NCI-H748 treated with DMSO at 0.1 percent for 48 hours (cell line): ENCODE results near the gene CCDC150.
"Not testable (repeated sequence)": the region's sequence is repeated elsewhere in the genome, so short reads cannot be mapped to it uniquely, and the experiment has no call there.

Source experiments
- DNase-seq: peaks from one replicate; lab custom pipeline; 2025; lab: John Stamatoyannopoulos, UW

Gene CCDC150

GRCh38 chr2:196639180-196640030 lies at the start of gene CCDC150:
CCDC150 (plus strand) TSS chr2:196639715; CDS start chr2:196639767, 52 bp downstream.
- DNase-seq, result peak; percentile 95

- DNase-seq, result no peak
Observed at GRCh38 chr2:196590286-196590685, 49.2 kb upstream of the CCDC150 start.

- no peak for DNase-seq
Observed at GRCh38 chr2:196591004-196591403, 48.5 kb upstream of the CCDC150 start.

DNA sequence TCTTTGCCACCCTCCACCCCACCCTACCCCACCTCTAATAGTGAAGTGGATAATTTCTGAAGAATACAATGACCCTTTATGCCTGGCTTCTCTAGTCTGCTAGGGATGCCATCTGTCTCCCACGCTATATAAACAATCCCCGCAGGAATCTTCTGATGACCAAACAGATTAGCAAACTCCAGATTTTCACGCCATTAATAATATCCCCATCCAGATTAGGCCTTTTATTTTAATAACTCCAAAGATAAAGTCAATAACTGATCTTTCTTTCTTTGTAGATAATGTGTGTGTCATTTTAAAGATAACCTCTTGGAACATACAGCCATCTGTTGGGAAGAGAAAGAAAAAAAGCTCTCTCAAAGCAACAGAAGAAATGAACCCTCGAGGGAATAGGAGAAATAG lies 47.9 kb upstream of the CCDC150 start:
- DNase-seq, result peak; percentile 95

DNA sequence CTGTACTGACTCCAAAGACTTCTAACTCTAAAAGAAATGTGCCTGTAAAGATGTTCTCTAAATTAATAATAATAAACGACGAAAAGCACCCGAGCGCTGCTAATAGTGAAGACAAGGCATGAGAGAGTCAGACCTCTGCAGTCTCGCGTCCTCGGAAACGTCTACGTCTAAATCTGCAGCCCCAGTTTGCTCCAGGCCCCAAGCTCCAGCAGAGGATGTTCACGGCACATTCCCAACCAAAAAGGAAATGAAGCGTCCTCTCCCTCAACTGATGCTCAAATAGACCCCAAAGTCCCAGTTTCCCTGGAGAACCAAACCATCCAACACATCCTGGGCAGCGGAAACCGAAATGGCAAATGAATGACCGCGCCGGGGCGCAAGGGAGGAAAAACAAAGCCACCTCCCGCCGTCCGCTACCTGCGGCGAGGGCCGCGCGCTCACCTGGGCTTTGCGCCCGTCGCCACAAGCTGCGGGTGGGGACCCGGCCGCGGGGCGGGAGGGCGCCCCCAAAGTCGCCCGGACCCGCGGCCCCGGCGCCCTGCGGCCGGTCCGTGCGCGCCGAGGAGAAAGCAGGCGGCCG lies 47.1 kb upstream of the CCDC150 start:
- peak; percentile 84 for DNase-seq

DNA sequence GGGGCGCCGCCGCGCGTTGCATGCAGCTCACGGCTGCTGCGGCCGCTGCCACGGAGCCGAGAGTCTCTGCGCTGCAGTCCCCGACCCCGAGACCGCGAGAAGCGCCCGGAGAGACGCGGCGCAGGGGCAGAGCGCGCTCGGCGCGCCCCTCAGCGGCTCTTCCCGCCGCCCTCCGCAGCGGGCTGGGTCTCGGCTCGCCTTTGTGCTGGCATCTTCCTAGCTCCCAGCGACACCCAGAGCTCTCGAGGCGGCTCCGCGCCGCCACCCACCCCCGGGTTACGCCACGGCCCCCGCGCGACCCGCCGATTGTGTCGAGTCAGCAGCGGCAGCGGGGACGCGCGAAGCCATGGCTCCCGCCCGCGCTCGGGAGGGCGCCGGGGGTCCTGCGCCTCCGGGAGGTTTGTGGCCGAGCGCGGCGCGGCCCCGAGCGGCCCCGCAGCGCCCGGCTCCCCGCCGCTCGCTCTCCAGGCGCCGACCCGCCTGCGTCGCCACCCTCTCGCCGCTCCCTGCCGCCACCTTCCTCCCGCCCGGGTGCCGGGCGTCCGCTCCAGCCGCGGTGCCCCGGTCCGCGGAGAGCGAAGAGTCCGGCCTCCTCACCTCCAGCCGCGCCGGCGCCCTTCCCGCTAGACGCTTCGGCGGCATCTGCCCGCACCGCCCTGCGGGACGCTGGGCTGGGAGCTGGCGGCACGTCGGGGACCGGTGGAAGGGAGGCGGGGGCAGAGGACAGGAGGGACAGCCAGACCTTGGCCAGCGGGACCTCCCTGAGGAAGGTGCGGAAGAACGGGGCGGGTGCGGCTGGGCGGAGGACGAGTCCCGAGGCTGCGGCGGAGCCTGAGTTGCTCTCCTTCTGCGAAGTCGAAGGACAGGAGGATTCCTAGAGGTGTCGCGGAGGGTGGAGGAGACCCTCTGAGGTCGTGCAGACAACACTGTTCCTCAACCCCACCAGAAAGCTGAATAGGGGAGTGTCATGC lies 46.3 kb upstream of the CCDC150 start, which contains the start of gene HECW2:
Gene HECW2, minus strand, starts transcription at position 644 of the 971 bp plus-strand sequence.
- peak; percentile 63 for DNase-seq

- no peak for DNase-seq
Observed at GRCh38 chr2:196594158-196594557, 45.4 kb upstream of the CCDC150 start.

DNA sequence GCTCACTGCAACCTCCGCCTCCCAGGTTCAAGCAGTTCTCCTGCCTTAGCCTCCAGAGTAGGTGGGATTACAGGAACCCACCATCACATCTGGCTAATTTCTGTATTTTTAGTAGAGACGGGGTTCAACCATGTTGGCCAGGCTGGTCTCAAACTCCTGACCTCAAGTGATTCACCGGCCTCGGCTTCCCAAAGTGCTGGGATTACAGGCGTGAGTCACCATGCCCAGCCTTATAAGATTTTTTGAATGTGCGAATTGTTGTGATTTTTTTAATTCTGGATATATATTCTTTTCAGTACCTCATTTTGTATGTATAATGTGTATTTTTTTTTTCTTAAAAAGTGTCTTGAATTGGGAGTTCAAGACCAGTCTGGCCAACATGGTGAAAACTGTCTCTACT lies 42.0 kb upstream of the CCDC150 start:
- DNase-seq, result no peak

DNA sequence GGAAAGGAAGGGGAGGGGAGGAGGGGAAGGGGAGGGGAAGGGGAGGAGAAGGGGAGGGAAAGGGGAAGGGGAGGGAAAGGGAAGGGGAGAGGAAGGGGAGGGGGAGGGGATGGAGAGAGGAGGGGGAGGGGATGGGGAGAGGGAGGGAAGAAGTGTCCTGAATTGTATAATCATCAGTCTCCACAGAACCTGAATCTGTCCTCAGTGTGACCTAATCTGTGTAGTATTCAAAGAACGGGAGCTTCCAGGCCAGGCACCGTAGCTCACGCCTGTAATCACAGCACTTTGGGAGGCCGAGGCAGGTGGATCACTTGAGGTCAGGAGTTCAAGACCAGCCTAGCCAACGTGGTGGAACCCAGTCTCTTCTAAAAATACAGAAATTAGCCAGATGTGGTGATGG lies 41.1 kb upstream of the CCDC150 start:
- DNase-seq, result no peak

DNA sequence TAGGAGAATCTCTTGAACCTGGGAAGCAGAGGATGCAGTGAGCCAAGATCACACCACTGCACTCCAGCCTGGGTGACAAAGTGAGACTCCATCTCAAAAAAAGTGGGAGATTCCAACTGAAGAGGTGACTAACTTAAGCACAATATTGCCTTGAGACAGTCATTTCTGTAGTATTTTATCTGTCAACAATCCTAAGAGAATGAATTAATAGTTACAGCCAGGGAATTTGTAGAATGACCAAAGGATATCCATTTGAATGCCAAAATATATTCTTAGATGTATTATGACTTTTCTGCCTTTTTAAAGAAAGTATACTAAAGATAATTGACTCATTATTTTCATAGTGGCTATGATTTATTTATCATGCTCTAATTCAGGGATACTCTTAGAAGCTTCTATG lies 40.7 kb upstream of the CCDC150 start:
- DNase-seq, result no peak

GRCh38 chr2:196601430-196602306 lies 37.8 kb upstream of the CCDC150 start:
- no peak for DNase-seq

- no peak for DNase-seq
Observed at GRCh38 chr2:196604196-196604595, 35.3 kb upstream of the CCDC150 start.

- DNase-seq, result no peak
Observed at GRCh38 chr2:196606516-196606915, 33.0 kb upstream of the CCDC150 start.

DNA sequence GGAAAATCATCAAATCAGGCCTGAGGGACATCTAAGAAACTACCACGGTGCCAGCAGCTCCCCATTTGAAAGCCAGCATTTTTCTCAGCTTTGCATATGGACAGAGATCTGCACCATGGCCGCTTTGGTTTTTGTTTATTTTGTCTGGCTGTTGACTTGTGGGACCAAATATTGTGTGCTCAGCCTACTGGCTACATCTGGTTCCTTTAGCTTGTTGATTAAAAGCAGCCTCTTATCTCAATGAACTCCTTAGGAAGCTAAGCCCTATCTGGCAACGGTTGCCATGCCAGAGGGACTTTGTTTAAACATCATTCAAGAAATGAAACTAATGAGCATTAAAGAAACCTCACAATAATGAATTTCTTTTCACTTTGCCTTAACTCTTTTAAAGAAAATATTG lies 32.4 kb upstream of the CCDC150 start:
- DNase-seq, result peak; percentile 22

- not testable (repeated sequence) for DNase-seq
Observed at GRCh38 chr2:196607896-196608295, 31.6 kb upstream of the CCDC150 start.

GRCh38 chr2:196609806-196610205 lies 29.7 kb upstream of the CCDC150 start:
- no peak for DNase-seq

GRCh38 chr2:196610796-196611195 lies 28.7 kb upstream of the CCDC150 start:
- no peak for DNase-seq

GRCh38 chr2:196613302-196613701 lies 26.2 kb upstream of the CCDC150 start:
- no peak for DNase-seq

DNA sequence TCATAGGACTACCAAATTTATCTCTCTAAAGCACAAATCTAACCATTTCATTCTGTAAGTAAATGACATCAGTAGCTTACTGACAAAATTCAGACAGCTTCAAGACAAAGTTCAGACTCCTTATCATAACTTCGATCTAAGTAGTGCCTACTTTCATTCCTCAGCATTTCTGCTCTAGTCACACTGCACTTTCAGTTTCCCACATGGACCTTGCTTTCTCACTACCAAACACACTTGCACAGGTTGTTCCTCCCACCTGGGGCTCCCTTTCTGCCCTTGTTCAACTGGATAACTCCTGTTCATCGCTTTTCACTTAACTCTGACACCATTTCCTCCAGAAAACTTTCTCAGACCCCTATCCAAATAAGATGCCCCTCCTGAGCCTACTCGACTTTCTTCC lies 22.1 kb upstream of the CCDC150 start:
- DNase-seq, result no peak

DNA sequence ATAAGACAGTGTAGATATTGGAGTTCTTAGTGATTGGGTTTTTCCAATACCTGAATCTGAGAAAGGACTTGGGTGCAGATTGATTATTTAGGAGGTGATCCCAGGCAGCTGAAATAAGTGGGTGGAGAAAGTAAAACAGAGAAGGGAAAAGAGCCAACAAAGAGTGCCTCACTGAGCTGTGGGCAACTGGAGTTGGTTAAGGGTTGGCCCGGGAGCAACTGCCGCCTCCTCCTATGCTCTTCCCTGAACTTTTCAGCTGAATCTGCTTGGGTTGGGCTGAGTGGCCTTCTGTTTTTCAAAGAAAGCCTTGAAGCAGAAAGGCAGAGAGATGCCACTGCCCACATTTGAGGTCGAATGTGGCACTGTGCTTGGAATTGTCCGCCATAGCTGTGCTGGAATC lies 20.9 kb upstream of the CCDC150 start:
- no peak for DNase-seq

DNA sequence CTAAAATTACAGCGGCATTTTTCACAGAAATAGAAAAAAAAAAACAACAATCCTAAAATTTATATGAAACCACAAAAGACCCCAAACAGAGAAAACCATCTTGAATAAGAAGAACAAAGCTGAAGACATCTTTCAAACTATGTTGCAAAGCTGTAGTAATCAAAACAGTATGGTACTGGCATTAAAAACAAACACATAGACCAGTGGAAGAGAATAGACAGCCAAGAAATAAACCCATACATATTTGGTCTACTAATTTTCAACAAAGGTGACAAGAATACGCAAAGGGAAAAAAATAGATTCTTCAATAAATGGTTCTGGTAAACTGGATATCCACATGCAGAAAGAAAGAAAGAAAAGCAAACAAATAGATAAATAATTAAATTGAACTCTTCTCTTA lies 9.0 kb upstream of the CCDC150 start:
- DNase-seq, result no peak
